Urothelium cell line (cell line): ENCODE results near the gene SLC36A2.
A peak's percentile ranks its signal among the peaks of the same experiment; 100 is the strongest.
"Not testable (repeated sequence)": the region's sequence is repeated elsewhere in the genome, so short reads cannot be mapped to it uniquely, and the experiment has no call there.

ENCODE experiments used
- DNase-seq: peaks from one replicate; pipeline ENCODE4 v3.0.0; 2011; ENCODE audit warnings: low spot score, mixed read lengths
- FAIRE-seq: peaks from 2 replicates; lab custom pipeline; 2011; peaks lifted over from hg19 to GRCh38; lab: Jason Lieb, UNC

The SLC36A2 gene

DNA sequence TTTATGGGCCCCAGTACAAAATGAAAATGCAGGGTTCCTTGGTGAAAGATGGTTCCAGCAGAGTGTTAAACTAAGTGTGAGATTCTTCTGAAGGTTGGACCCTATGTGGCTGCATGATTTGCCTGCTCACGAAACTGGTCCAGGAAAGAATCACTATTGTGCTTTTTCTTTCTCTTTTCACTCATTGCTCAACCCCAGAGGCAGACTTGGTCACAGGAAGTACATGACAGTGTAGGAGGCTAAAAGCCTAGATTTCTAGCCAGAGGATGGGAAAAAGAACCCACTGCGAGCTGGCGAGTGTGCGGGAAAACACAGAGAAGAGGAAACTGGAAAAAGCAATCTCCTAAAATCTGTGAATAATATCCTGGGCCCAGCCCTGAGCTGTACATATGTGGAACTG is 18.6 kb downstream of the SLC36A2 start:
- DNase-seq (no peak), FAIRE-seq (no peak)

DNA sequence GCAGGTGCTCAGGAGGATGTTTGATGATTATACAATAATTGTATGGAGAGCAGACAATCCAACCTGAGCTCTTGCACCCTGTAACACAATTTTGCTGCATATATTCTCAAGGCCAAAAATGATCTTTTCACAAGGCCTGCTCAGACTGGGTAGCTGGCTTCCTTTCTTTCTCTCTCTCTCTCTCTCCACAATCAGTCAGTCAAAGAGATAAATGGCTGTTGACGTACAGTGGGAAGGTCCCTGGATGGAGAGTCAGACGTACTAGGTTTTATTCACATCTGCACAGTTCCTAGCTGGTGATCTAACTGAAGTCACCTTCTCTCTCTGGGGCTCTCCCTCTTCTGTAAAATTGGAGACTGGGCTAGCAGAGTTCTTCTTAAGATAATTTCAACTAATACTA is 19.8 kb downstream of the SLC36A2 start:
- FAIRE-seq (no peak), DNase-seq (no peak)

DNA sequence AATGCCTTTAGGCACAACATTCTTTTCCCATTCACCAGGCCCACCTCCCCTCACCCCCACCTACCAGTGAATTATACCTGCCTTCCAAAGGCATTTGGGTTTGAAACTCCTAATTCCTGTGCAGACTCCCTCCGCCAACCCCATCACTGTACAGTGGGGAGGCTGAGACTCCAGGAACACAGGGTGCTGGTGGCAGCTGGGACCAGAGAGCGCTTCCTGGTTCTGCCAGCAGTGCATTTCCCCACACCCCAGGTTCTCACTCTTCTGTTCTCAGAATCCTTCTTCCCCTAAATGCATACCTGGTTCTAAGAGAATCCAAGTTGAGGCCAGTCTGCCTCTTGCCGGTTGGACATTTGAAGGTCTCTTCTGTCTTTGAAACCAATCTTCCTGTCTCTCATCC is 21.1 kb downstream of the SLC36A2 start:
- DNase-seq (no peak), FAIRE-seq (no peak)

DNA sequence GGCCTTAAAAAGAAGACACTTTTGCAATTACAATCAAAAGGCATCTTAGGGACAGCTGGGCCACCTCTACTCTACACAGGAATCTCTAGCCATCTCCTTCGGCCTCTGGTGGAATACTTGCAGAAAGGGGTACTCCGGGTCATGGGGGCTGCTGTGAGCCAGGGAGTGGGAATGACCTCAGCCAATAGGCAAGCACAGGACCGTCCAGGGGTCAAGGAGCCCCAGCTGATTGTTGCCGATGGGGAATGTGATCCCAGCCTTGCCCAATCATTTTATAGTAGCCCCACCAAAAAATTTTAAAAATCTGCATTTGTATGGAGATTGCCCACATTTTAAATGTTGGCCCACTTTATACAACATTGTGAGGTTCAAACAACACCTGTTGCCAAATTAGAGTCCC is 26.9 kb downstream of the SLC36A2 start:
- FAIRE-seq (no peak), DNase-seq (no peak)

DNA sequence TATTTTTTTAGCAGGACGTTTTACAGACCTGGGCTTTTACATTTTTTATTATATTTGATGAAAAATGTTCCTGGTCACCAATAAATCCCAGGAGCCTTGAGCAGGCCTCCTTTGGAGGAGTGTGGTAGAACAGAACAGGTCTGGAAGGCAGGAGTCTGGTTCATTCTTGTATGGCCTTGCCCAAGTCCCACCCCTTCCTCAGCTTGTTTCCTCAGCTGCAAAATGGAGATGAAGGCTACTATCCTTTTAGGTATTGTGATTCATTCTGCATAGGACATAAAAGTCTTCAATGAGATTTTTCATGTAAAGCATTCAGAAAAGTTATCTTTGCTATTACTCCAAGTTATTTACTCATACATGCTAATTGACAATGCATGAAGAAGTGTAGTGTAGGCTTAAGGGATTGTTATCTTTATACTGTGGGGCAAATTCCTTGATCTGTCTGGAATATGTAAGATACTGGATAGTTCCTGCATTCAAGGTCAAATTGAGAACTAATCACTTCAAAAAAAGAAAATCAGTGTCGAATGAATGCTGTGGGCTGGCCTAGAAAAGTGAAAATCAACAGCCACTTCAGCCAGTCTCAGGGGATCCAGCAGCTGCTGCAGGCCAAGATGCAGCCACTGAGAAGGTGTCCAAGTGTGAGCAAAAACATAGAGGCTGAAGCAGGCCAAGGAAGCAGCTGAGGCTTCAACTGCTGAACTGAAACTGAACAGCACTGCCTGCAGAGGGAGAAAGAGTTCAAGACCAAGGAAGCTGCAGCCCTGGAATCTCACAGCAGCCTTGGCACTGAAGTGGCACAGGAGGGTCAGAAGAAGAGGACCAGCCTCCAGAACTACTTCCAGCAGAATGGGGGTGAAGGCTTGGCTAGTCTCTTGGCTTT is 28.3 kb downstream of the SLC36A2 start:
- FAIRE-seq (no peak), DNase-seq (peak; percentile 18)

DNA sequence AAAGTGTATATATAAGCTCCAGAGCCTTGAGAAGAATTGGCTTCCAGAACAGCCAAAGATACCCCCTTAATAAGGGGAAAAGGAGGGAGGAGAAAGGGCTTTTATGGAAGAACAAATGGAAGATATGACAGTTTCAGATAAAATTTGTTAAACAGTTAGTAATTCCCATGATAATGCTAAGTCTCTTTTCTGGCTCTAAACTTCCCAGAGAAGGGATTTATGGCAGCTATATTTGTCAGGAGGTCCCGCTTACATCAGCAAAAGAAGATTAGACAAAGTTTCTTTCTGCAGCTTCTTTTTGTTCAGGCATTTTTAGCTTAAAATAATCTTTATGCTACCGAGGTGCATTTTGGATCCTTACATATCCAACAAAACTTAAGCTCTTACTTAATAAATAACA is 29.5 kb downstream of the SLC36A2 start:
- DNase-seq (no peak), FAIRE-seq (no peak)

DNA sequence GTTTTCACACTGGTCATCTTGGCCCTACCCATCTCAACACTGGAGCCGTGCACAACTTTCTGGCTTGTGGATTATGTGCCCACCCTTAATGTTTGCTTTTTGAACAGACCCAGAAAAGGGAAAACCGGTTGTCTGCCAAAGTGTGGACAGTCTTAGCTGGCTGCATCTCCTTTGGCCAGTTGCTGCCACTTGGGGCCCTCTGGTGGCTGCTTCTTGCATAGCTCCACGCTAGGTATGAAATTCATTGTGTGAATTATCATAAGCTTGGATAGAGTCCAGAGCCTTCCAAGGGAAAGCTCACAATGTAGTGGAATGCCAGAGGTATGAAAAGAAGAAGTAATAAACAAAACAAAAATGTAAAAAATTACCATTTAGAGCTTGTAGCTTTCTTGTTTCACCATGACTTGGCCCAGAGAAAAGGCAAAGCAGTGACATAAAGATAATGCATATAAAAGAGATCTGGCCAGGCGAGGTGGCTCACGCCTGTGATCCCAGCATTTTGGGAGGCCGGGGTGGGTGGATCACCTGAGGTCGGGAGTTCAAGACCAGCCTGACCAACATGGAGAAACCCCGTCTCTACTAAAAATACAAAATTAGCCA is 31.3 kb downstream of the SLC36A2 start:
- FAIRE-seq (peak; percentile 50), DNase-seq (peak; percentile 71)

DNA sequence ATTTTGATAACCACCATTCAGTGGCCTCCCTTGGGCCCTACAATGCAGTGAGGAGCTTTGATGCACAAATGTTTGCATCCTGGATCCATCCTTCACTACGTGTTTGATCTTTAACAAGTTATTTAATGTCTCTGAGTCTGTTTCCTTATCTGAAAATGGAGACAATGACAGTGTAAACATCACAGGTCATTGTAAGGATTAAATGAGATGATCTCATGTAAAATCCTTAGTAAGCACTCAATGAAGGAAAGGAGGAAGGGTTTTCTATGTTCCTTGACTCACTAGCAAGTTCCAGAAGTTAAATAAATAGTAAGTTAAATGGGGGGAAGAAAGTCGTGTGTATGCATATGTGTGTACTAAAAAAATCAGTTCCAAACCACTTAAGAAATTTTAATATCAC is 34.0 kb downstream of the SLC36A2 start:
- DNase-seq (no peak), FAIRE-seq (no peak)

DNA sequence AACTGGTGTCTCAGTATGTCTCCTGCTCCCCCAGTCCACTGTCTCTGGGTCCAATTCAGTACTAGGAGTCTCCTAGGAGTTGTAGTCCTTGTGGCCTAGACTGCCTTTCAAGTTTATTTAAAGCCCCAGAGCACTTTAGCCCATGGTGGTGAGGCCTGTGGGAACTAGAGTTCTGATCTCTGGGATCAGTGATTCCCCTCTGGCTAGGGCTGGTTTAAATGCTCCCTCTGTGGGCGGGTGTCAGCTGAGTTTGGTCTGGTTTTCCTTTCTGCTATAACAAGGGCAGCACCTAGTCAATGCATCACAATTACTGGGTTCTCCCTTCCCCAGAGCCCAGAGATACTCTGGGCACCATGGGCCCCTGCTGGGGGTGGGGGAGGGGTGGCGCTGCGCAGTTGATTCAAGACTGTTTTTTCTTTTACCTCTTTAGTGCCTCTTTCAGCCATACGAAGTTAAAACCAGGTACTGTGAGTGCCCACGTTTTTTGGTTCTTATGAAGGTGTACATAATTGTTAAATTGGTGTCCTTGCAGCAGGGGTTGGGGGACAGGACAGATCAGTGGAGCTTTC is 34.5 kb downstream of the SLC36A2 start:
- DNase-seq (no peak), FAIRE-seq (no peak)

DNA sequence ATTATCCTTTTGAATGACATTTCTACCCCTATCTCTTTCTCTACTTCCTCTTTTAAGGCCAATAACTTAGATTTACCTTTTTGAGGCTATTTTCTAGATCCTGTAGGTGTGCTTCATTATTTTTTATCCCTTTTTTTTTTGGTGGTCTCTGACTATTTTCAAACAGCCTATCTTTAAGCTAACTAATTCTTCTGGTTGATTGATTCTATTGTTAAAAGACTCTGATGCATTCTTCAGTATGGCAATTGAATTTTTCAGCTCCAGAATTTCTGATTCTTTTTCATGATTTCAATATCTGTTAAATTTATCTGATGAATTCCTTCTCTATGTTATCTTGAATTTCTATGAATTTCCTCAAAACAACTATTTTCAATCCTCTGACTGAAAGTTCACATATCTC is 36.4 kb downstream of the SLC36A2 start:
- DNase-seq (no peak), FAIRE-seq (no peak)

DNA sequence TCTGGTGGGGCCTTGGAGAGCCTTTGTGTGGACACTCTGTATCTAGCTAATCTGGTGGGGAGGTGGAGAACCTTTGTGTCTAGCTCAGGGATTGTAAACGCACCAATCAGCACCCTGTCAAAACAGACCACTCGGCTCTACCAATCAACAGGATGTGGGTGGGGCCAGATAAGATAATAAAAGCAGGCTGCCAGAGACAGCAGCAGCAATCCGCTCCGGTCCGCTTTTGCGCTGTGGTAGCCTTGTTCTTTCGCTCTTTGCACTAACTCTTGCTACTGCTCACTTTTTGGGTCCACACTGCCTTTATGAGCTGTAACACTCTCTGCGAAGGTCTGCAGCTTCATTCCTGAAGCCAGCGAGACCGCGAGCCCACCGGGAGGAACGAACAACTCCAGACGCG is 37.5 kb downstream of the SLC36A2 start:
- not testable (repeated sequence) for DNase-seq, FAIRE-seq

DNA sequence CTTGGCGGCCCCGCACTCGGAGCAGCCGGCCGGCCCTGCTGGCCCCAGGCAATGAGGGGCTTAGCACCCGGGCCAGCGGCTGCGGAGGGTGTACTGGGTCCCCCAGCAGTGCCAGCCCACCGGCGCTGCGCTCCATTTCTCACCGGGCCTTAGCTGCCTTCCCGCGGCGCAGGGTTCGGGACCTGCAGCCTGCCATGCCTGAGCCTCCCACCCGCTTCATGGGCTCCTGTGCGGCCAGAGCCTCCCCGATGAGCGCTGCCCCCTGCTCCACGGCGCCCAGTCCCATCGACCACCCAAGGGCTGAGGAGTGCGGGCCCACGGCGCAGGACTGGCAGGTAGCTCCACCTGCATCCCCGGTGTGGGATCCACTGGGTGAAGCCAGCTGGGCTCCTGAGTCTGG is 38.1 kb downstream of the SLC36A2 start:
- DNase-seq, FAIRE-seq: not testable (repeated sequence)

DNA sequence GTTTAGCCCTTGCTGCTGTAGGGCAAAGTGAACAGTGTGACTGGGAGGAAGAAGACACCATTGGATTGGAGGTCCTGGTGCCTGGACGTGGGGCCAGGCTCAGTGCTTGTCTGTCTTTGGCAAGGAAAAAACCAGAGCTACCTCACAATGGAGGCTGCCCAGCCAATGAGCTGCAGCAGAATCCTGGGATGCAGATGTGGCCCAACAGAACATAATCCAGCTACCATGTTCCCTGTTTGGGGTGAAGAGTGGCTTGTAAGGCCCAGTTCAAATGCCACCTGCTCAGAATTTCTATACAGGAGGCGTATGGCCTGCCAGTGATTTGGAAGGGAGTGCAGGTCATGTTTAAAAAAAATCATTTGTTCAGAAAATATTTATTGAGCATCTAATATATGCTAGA is 43.7 kb downstream of the SLC36A2 start, which contains the start of gene SLC36A3:
TSS of gene SLC36A3 (minus strand) at position 101 of the 400 bp plus-strand sequence. CDS start 412 bp downstream, outside the sequence.
- FAIRE-seq: no peak
- DNase-seq: no peak

DNA sequence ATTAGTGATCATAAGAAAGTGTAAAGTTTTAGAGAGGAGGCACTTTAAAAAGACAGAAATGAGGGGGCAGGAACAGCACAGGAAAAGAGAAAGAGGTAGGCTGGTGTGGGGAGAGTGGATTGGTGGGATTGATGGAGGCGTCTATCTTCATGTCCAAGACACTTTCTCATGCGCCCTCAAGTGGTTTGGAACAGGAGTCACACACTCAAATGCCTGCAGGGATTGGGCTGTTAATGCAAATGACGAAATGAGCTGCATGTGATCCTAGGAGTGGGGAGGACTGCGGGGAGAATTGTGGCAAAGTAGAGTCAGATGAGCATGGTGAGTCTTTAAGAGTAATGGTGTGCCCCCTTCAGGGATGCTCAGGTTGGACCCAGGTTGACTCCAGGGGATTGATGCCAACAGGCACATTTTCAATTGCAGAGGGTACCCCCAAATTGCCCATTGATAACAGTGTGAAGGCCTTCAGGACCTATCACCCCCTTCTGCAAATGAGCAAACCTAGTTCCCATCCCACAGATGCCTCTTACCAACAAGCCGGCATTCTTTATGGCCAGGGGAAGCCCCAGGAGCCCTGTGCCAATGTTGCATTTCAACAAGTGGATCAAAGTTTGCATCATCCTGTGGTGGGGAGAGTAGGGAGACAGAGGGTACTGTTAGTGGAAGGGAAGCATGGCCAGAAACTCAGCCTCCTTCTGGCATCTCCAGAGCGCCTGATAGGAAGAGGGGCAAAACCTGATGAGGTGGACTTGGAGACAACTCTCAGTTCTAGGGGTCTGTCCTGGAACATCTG is 49.1 kb downstream of the SLC36A2 start:
- peak; percentile 60 for DNase-seq
- peak; percentile 9 for FAIRE-seq

DNA sequence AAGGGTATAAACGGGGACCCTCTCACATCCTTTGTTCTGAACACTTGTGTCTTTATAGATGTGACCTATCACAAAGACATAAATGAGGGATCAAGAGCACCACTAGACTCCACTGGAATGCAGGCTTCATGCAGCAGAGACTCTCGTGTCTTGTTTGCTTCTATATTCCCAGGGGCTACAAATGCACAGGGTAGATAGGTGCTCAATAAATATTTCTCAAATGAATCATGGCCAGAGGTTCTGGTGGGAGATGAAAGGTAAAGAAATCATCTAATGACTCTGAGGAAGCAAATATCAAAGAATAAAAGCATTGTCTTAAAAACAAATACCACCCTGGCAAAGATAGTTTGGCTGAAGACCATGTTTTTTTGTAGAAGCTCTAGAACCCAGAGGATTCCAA is 50.4 kb downstream of the SLC36A2 start:
- FAIRE-seq: no peak
- DNase-seq: no peak

DNA sequence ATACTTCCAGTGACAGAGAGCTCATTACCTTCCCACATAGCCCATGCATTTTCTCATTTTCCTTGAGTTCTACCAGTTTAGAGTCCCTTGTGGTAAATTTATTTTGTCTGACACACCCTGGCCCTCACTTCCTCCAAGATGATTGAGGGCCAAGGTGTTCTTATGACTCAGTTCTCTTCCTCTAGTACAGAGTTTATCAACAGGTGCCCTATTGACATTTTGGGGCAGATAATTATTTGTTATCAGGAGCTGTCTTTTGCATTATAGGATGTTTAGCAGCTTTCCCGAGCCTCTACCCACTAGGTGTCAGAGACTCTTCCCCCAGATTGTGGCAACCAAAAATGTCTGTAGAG is 50.9 kb downstream of the SLC36A2 start:
- no peak for DNase-seq
- FAIRE-seq: no peak

DNA sequence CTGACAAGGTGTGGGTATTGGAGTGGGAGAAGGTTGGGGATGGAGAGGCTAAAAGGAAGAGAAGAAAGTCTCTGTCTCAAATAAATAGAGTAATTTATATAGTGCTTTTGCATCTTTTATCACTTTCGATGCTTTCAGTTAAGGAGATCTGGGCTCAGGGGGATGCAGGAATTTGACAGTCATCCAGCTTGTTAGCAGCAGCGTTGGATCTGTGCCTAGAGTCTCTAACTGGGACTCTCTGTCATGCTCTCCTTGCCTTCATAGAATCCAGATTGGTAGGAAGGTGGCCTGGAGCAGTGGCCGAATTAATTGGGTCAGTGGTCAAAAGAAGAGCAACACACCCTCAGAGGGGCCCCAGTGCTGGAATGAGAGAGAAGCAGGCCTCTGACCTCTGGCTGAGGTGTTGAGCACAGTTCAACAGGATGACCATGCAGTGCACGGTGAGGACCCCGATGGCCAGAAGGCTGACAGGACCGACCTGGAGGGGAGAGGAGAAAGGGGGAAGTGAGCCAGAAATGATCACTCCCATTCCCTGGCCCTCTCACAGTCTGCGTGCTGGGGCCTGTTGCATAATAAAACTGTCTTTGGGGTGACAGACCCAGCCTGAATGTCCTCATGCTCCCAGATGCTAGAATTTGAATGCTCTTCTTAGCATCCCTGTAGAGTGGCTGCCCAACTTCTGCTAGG is 51.4 kb downstream of the SLC36A2 start:
- no peak for DNase-seq
- FAIRE-seq: no peak

DNA sequence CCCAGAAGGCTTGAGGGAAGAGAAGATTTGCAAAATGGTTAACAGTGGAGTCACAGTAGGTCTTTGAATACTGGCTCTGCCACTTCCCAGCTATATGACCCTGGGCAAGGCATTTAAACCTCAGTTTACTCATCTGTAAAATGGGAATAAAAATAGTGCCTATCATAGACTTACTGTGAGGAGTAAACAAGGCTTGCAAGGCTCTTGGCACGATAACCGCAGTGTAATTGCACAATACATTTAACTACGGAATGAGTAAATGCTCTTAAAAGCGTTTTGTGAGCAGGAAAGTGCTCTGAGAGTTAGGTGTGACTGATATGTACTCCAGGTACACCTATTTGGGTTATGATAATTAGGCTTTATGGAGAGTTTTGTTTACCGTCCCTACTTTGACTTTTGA is 52.2 kb downstream of the SLC36A2 start:
- DNase-seq: no peak
- no peak for FAIRE-seq

DNA sequence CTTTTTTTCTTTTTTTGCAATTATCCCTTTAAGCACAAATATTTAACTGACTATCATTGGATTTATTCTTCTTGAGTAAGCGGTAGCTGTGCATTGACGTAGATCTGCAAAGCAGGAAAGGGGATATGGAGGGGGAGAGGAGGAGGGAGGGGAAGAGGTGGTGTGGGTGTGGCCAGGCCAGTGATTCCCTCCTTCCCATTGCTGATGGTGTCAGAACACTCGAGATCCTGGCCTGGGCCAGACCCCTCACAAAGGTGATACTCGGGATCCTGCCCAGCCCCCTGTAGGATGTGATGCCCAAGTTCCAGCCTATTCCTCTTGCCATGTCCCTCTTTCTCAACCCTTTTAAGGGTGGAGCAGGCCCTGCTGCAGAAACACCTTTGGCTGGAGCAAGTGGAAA is 53.7 kb downstream of the SLC36A2 start:
- DNase-seq (no peak), FAIRE-seq (no peak)

DNA sequence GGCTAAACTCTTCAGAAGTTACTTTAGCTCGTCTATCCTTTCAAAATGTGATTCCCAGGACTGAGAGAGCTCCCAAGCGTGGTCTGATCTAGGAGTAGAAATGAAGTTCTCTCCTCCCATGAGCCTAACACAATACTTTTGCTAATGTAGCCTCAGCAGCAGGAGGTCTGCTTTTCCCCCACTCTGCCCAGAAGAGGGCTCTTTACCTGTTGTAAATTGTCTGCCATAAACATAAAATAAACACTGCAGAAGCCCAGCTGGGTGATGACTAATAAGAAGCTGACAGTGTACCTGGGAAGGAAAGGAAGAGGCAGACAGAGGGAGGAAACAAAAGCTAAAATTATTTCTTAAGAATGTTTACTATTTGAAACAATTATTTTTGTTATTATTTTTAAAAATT is 59.2 kb downstream of the SLC36A2 start:
- FAIRE-seq: no peak

DNA sequence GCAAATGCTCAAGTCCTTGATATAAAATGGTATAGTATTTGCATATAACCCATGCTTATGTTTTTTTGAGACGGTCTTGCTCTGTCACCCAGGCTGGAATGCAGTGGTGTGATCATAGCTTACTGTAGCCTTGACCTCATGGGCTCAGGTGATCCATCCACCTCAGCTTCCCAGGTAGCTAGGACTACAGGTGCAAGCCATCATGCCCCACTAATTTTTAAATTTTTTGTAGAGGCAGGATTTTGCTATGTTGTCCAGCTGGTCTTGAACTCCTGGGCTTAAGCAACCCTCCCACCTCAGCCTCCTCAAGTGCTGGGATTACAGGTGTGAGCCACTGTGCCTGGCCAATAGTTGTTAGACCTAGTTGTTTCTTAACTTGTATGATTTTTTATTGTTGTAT is 61.1 kb downstream of the SLC36A2 start:
- FAIRE-seq (no peak), DNase-seq (no peak)

More for the DNA sequence above, 59.2 kb downstream of the SLC36A2 start:
- peak; percentile 60 for DNase-seq
